Measurements from ENCODE around the gene SEC63.
A peak's percentile ranks its signal among the peaks of the same experiment; 100 is the strongest.

SEC63 gene

DNA sequence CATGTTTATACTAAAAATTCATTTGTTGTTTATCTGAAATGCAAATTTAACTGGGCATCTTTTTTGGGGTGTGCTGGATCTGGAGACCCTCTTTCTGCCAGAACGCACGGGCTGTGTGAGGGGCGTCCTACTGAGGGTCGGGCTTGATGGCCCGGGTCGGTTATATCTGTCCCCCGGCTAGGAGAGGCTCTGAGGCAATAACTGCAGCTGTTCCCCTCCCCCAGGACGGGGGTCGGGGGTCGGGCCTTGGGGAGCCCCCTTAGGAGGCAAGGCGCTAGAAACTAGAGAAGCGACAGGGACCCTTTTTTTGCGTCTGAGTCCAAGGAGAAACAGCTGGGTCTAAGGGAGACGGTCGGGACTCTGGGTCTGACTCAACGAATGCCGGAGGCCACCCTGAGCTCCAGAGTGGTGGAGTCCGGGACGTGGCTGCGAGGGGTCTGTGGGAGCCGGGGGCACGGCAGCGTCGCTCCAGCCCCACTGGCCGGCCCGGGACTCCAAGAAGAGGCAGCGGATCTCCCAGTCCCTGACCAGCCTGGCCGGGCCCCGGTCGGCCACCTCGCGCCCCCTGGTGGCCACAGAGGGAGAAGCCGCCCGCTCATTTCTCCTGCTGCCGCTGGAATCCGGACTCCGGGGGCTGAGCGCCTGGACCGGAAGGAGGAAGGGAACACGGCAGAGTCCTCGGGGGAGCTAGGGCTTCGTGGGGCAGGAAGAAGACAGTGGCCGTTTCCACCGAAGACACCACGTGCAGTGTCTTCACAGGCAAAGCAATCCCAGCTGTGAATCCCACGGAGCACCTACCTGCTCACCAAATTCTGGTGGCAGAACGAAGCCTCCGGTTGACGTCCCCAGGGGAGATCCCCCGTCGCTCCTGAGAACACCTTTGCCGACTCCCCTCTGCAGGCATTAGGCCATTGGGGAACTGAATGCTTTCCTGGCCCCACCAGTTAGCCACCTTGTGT lies 109.9 kb downstream of the SEC63 start:
- peak; percentile 99 for ATAC-seq
- no peak for TF ChIP-seq ISL1 (CRISPR knock-in tag; IDR thresholded peaks at IDR 0.05)
- TF ChIP-seq PPARA (CRISPR knock-in tag; IDR thresholded peaks at IDR 0.05; ENCODE audit: borderline replicate concordance) = no peak
- 0 out of 2 replicates have a peak, but pooled peaks have one; percentile 39 for TF ChIP-seq ZFP3 (CRISPR knock-in tag; IDR thresholded peaks at IDR 0.05)
- TF ChIP-seq CSDC2 (CRISPR knock-in tag; IDR thresholded peaks at IDR 0.05) = 0 out of 2 replicates have a peak, but pooled peaks have one; percentile 27
- peak; percentile 51; the same call in 1 of the 2 replicates for TF ChIP-seq TSHZ2 (CRISPR knock-in tag; IDR thresholded peaks at IDR 0.05)
- TF ChIP-seq ZNF565 (CRISPR knock-in tag; conservative IDR thresholded peaks at IDR 0.05; ENCODE audit: low read depth) = 0 out of 2 replicates have a peak, but pooled peaks have one; percentile 42

- no peak for ATAC-seq
These were observed 111.7 kb downstream of the SEC63 start for GRCh38 chr6:107846262-107846795.

More at GRCh38 chr6:107846262-107846795, 111.7 kb downstream of the SEC63 start:
- TF ChIP-seq CSDC2 (CRISPR knock-in tag; IDR thresholded peaks at IDR 0.05) (no peak), ZC3H10 (CRISPR knock-in tag; IDR thresholded peaks at IDR 0.05) (no peak), ZNF70 (CRISPR knock-in tag; IDR thresholded peaks at IDR 0.05) (no peak), ISL1 (CRISPR knock-in tag; IDR thresholded peaks at IDR 0.05) (no peak), TCF4 (CRISPR knock-in tag; IDR thresholded peaks at IDR 0.05; ENCODE audit: borderline replicate concordance) (no peak), ZNF8 (CRISPR knock-in tag; IDR thresholded peaks at IDR 0.05) (no peak), CSRNP3 (CRISPR knock-in tag; IDR thresholded peaks at IDR 0.05) (no peak), ZNF565 (CRISPR knock-in tag; conservative IDR thresholded peaks at IDR 0.05; ENCODE audit: low read depth) (no peak), TOX (CRISPR knock-in tag; IDR thresholded peaks at IDR 0.05; ENCODE audit: borderline replicate concordance) (no peak), RARB (CRISPR knock-in tag; IDR thresholded peaks at IDR 0.05) (no peak), ZFP3 (CRISPR knock-in tag; IDR thresholded peaks at IDR 0.05) (no peak), POU6F1 (CRISPR knock-in tag; IDR thresholded peaks at IDR 0.05; ENCODE audit: borderline replicate concordance, low read depth) (no peak), CREB5 (CRISPR knock-in tag; IDR thresholded peaks at IDR 0.05; ENCODE audit: low read depth) (no peak), TSHZ2 (CRISPR knock-in tag; IDR thresholded peaks at IDR 0.05) (no peak)
- TF ChIP-seq, protein P1, sequence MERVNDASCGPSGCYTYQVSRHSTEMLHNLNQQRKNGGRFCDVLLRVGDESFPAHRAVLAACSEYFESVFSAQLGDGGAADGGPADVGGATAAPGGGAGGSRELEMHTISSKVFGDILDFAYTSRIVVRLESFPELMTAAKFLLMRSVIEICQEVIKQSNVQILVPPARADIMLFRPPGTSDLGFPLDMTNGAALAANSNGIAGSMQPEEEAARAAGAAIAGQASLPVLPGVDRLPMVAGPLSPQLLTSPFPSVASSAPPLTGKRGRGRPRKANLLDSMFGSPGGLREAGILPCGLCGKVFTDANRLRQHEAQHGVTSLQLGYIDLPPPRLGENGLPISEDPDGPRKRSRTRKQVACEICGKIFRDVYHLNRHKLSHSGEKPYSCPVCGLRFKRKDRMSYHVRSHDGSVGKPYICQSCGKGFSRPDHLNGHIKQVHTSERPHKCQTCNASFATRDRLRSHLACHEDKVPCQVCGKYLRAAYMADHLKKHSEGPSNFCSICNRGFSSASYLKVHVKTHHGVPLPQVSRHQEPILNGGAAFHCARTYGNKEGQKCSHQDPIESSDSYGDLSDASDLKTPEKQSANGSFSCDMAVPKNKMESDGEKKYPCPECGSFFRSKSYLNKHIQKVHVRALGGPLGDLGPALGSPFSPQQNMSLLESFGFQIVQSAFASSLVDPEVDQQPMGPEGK (CRISPR knock-in tag; IDR thresholded peaks at IDR 0.05; ENCODE audit: borderline replicate concordance) = no peak

Data from SK-N-SH treated with all-trans-retinoic acid at 6 μM for 48 hours (cell line).